GM19438 (cell line): ENCODE measurements around the gene UBASH3A.

Source experiments
- ATAC-seq: cut with Tn5 transposase; IDR thresholded peaks from one replicate; pipeline ENCODE4 v1.9.1; 2021; ENCODE audit warnings: low read depth; ENCODE audit not compliant: unreplicated experiment

The UBASH3A gene

DNA sequence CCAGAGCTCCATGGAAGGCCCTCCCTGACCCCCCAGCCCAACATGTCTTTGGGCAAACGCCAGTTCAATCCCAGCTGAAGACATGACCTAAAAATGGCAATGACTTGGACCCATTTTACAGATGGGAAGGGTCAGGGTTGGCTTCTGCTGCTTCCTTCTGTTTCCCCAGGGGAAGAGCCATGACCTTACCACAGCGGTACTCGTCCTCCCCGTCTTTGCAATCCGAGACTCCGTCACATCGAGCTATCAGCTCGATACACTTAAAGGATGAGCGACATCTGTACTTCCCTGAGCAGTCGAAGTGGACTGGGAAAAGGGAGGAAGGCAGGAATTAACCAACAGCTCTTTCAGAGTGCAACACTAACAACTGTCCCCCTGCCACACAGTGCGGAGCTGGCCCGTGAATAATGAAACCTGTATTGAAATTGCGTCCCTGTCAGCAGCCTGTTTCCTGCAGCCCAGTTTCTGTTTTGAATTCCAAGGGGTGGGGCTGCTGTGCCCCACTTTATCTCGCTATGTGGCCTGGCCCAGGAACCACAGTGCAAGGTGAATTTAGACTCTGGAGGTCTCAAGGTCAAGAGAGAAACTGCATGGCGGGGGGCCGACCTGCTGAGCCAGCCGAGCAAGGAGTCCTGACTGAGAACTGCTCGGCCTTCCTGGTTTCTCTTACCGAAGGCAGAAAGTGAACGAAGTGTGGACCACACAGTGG lies 14.8 kb upstream of the UBASH3A start:
- ATAC-seq = no peak

DNA sequence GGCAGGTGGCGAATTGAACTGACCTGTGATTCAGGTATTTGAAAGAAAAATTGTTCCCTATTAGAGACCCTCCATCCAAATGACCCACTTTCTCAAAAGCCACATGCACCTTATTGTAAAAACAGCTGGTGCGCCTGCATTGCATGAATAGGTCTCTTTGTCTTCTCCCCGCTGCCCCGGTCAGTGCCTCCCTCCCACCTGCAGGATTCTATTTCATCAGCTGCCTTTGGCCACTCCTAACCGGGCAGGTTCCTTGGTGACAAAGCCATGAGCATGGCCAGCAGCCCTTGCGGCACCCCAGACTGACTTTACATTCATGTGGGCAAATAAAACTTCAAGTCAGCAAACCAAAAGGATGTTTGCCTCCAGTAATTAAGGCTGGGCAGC lies 14.3 kb upstream of the UBASH3A start:
- ATAC-seq = no peak

DNA sequence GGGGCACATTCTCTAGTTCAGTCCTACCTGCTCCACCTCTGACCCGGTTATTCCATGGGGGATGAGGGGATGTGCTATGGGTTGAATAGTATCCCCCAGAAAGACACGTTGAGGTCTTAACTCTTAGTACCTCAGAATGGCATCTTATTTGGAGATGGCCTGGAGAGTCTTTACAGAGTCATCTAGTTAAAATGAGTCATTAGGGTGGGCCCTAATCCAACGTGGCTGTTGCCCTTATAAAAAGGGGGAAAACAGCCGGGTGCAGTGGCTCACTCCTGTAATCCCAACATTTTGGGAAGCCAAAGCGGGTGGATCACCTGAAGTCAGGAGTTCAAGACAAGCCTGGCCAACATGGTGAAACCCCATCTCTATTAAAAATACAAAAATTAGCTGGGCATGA lies 13.5 kb upstream of the UBASH3A start:
- ATAC-seq = no peak

DNA sequence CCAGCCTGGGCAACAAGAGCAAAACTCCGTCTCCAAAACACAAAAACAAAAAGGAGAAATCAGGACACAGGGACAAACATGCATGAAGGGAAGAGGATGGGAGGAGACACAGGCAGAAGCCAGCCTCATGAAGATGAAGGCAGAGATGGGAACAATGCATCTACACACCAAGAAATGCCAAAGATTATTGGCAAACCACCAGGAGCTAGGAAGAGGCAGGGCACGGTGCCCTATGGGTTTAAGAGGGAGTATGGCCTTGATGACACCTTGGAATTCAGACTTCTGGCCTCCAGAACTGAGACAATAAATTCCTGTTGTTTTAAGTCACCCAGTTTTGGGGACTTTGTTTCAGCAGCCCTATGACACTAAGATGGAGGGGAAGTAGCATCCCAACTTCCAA lies 13.0 kb upstream of the UBASH3A start:
- no peak for ATAC-seq

DNA sequence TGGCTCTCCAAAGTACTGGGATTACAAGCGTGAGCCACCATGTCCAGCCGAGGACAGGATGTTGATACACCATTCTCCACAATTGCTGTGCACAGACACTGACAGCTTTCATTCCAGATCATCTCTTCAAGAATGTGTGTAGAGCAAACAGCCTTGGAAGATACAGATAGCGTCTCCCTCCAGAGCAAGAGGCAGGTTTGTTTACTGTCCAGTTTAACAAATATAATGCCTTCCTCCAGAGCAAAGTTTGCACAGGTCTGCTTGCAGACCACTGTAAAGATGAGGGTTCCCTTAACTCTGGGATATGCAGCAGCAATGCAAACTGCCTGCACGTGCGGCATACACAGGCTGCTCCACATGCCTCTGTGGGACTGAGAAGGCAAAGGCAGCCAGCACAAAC lies 12.4 kb upstream of the UBASH3A start:
- ATAC-seq = no peak

DNA sequence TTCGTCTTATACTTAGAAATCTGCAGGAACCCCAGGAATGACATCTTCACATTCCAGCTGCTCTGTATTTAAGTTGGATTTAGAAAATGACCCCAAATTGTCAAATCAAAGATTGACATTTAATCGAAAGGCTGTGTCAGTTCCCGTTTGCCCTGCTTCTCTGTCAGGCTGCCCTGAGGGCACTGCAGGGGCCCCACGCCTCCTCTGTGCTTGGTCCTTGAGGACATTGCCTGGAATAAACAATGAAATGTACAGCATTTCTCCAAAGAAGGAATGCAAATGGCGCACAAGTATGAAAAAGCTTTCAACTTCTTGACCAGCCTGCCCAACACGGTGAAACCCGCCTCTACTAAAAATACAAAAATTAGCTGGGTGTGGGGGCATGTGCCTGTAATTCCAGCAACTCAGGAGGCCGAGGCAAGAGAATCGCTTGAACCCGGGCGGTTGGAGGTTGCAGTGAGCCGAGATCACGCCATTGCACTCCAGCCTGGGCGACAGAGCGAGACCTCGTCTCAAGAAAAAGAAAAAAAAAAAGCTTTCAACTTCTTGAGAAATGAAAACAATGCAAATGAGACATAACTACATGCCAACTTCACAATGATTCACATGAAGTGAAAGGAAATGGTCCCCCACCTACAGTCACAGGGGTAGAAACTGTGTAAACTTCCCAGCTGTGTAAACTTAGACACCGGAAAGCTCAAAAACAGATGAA lies 10.8 kb upstream of the UBASH3A start:
- ATAC-seq = peak; percentile 75

DNA sequence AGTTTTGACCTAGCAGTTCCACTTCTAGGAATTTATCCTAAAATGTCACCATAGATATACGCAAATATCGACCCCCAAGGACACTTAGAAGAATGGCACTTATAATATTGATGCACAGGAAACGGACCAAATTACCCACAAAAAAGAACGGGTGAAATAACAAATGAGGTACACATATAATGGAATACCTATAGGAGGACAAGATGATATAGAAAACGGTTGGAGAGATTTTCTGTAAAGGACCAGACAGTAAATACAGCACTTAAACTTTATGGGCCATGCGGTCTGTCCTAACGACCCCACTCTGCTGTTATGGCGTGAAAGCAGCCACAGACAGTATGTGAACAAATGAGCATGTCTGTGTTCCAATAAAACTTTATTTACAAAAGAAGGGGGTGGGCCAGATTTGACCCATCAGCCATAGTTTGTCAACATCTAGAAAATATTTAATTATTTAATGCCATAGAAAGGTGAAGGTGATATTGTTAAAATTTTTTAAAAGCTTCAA lies 10.2 kb upstream of the UBASH3A start:
- ATAC-seq = no peak

DNA sequence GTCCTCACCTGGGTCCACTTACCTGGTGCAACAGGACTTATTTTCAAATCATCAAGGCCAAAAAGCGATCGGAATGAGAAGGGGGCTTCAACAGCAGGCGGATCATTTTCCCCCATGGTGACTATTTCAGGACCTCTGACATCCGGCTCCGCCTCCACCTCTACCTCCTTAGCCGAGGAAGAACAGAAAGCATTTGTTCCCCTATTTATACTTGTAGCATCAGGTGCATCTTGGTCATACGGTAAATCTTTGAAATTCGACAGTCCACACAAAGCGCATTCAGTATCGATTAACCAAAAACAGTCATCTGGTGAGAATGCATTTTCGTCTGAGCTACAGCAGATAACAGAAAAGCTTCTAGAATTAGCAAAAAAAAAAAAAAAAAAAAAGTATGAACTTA lies 8.4 kb upstream of the UBASH3A start:
- no peak for ATAC-seq

DNA sequence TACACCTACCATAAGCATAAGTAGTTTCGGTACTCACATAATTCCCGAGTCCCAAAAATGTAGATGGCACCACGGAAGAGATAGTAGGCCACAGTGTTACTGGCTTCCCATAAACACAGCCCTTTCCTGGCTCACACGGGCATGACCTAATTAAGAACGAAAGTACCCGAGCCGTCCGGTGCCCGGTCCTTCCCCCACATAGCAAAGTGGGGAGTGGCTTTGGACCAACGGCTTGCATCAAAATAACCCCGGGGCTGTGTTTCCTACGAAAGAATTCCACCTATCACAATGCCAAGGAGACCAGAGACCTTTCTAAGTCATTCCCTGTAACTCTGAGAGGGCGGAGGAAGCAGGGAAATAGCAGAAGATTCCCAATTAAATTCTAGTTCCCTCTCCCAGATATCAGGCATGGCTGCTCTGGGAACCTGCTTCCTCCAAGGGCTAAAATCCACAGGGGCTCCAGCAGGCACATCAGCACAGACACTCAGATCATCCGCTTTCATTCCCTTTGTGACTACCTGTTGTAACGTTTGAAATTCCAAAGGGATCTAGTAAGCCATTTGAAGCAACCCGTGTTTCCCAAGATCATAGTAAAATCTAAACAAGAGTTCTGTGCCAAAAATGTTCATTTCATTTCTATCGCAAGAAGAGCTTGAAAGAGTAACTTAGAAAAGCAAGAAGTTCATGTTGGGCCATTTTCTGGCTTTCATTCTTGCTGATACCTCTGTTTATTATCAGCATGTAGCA lies 7.6 kb upstream of the UBASH3A start, which contains the start of gene TMPRSS3:
Gene TMPRSS3 (minus strand): TSS at position 148 of the 747 bp plus-strand sequence. CDS start 635 bp downstream, outside the sequence.
- ATAC-seq = no peak

DNA sequence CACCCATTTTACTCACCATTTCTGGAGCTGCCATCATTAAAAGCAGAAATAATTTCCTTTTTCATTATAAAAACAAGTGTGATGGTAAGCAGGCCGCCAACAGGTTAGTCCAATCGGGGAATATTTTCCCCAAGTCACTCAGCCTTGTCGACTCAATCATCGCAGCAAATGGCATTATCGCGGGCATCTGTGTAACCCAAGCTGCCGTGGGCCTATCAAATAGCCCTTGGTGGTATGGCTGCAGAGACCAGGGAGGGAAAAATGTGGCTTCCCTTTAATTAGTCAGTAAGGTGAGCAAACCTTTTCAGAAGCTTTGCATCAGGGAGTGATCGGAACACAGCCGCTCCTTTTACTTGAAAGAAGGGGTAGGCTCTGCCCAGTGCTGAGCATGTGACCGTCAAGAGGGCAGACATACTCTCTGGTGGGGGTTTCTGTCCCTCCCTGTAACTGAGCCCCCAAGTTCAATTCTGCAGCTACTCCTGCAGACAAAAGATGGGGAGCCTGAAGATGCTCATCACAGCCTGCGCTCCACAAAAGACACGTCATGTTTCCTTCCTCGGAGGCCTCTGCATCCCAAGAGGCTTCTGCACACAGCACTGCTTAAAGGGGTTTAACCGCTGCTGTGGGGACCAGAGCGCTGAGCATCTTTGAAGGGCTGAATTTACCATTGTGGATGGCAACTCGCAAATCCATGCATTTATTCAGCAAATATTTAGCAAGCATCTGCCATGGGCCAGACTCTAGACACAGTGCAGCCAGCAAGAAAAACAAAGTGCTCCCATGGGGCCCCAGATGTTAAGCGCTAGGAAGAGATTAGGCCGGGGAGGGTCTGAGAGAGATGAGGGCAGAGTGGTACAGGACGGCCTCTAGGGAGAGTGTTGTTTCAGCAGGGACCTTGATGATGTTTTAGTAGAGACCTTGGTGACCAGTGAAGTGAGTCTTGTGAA lies 6.6 kb upstream of the UBASH3A start:
- no peak for ATAC-seq

DNA sequence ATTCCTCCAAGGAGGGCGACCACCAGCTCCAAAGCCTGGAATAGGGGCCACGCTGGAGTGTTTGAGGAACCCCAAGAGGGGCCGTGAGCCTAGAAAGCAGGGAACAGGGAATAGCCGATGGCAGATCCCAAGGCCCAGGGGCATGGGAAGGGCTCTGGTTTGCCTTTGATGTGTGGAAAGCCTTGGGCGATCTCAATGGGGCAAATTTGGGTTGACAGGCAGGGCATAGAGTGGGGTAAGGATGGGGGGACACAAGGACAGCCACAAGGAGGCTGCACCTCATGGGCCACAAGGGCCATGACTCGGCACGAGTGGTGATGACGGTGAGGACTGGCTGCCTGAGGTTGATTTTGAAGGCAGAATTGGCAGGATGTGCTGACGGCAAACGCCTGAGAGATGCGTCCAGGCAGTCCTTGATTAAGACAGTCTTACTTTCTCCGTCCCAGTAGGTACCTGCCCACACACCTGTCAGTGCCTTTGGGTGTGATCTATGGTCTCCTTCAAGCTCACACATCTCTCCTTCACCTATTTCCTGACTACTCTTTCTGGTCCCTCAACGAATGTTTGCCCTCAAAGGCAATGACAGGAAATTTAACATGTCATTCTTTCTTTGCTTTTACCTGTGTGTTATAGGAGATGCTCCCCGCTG lies 5.8 kb upstream of the UBASH3A start:
- no peak for ATAC-seq

DNA sequence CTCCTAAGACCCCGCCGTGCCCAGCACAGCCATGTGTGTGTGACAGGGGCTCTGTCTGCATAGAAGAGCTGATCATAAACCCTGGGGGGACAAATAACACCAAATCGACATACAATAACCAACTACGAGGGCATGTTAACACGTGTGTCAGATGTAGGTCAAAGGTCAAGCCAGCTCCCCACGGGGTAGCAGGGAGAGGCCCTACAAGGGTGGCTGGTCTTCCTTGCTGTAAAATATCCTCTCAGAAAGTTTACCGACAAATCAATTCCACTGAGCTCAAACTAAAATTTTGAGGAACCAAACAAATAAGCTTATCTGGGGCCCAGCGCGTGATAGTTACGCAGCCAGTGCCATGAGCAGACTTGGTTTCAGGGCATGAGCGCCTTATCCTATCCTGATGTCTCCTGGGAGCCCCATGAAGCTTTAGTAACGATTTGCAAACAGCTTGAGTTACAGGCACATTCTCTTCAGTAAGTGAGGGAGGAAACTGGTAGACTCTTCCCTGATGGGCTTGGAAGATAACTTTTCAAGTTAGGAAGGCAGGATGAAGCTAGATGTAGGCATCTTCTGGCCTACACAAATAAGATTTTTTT lies 5.2 kb upstream of the UBASH3A start:
- no peak for ATAC-seq

DNA sequence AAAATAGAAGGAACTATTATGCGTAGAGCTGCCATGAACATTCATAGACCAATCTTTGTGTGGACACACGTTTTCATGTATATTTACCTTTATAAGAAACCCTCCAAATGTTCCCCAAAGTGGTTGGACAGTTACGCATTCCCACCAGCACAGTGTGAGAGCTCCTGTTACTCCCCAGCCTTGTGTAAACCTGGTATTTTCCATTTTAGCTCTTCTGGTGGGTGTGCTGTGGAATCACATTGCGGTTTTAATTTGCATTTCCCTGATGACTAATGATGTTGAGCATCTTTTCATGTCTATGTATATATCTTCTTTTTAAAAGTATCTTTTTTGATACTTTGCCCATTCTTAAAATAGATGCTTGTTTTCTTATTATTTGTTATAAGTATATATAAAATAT lies 3.2 kb upstream of the UBASH3A start:
- no peak for ATAC-seq

DNA sequence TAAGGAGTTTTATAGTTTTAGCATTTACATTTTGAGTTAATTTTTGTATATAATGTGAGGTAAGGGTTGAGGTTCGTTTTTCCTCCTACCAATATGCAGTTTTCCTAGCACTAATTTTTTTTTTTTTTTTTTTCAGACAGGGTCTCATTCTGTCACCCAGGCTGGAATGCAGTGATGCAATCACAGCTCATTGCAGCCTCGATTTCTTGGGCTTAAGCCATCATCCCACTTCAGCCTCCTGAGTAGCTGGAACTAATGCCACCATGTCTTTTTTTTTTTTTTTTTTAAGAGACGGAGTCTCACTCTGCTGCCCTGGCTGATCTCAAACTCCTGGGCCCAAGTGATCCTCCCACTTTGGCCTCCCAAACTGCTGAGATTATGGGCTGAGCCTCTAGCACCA lies 2.5 kb upstream of the UBASH3A start:
- no peak for ATAC-seq

DNA sequence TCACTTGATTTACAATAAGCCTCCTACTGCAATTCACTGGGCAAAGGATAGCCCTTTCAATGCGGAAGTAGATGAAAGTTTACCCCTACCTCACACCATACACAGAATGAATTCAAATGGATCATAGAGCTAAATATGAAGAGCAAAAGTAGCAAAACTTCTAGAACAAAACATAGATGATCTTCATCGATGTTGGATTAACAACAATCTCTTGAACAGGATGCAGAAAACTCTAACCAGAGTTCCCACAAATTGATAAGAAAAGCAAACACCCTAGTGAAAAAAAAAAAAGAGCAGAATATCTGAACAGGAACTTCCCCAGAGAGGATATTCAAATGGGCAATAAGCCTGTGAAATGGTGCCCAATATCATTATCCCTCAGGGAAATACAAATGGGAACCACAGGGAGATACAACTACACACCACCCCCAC lies 1.9 kb upstream of the UBASH3A start:
- ATAC-seq = no peak

DNA sequence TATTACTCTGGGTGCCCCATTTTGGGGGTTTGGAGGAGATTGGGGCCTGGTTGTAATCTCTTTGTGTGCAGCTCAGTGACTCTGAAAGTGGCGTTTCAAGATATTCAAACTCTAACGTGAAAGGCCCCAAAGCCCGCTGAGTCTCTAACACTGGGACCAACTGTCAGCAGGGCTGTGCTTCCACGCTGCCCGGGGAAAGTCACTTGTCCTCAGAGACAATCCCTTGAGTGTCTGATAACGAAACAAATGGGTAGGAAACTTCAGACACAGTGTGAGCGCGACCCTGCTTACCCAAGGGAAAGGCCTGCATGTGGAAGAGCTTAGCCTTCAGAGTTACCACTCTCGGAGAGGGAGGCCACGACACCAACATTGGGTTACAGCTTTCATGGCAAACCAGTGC lies 837 bp downstream of the UBASH3A start:
- ATAC-seq = no peak

DNA sequence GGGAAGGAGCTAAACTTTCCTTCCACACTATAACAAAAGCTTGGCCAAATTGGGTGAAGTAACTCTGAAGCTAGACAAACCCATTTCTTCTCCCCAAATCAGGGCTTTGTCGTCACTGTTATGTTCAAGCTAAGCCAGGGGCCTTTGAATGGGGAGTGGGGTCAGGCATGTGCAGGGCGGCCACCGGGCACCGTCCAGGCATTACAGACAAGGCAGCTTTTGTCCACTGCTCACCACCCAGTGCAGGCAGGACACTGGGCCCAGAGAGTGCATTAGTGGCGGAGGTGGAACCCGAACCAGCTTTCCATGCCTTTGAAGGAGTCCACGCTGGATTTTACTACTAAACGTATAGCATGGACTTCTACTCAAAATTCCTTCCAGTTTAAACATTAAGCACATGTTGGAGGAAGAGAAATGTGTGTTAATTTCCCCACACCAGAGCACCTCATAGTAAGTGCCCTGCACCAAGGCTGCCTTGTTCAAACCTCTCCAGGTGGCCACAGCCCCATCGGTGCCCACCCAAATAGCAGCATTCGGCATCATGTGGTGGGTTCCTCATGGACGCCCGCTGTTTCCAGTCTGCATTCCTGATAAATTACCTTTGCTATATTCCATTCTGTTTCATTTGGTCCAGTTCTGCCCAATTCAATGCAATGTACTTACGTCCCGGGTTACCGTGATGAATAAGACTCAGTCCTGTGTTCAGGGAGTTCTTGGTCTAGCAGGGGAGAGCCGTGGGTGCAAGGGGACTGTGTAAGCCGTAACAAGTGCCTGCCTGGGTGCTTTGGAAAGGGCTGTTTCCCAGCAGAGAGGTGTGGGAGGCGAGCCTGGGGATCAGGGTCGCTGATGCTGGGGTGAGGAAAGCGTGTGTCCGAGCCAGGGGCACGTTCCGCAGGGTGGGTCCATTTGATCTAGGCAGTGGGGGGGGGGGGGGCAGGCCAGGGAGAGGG lies 1.6 kb downstream of the UBASH3A start:
- ATAC-seq = no peak

DNA sequence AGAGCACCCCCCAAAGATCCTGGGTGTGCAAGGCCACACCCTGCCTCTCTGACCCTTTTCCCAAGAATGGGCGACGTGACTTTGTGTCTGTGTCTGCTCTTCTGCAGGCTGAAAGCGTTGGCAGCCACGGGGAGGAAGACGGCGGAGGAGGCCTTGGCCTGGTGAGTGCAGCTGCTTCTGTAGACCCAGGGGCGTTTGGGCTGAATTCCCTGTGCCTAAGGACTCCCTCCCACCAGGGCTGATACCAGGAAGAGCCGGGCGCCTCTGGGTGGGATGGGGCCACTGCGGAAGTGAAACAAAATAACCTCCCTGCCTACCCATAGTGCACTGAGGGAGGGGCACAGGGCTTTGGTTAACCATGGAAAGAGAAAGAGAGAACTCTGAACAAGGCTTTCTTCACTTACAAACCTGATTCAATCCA lies 2.5 kb downstream of the UBASH3A start:
- no peak for ATAC-seq
